ENCODE measurements around the gene VMP1.

VMP1 gene

DNA sequence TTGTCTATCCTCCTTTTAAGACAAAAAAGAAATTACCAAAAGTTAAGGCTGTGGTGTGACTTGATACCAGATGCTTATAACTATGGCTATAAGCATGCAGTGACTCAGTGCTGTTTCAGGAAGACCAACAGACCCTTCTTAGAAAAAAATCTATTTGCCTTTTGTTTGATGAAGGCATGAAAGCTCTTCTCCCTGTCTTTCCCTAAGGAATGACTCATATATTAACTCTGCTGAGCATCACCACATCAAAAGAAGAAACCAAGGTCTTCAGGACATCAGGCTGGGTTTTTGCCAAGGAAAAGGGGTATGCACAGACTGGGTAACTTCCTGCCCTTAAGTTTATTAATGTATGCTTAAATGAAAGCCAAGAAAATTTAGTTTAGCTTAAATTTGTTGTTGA lies 47.1 kb downstream of the VMP1 start:
- H3K27ac ChIP-seq (ENCODE audit: extremely low read depth, low read depth, low read length): peak overlapping the region; percentile 28; the same call in 1 of the 2 replicates
- H3K9me3 ChIP-seq (ENCODE audit: control insufficient read depth, insufficient read depth, low read depth, low read length): no peaks in the 10 kb centered on the region
- POLR2A ChIA-PET: interaction anchor here (0.6 to 3.3 kb wide), 14 partner anchors 25 to 139 kb away, joined by 3 to 50 read pairs (median 10); partner anchors contain the start of genes CLTC, RPS6KB1 and TUBD1
- peaks cover 19% of the 10 kb centered on the region for H3K4me1 ChIP-seq (ENCODE audit: control insufficient read depth, insufficient read depth, low read length)
- no peak overlapping the region for H3K4me3 ChIP-seq (ENCODE audit: low read depth, low read length)
- H3K36me3 ChIP-seq (ENCODE audit: control insufficient read depth in 2 of 2, insufficient read depth in 1 of 2, low read length in 2 of 2): peaks cover 7 to 10% of the 10 kb centered on the region in 2 experiments; a peak in 2 of 3 replicates
- CTCF ChIA-PET: interaction anchor here (0.6 to 6.0 kb wide), 29 partner anchors 9 to 313 kb away, joined by 3 to 73 read pairs (median 5); partner anchors contain the start of genes PTRH2 and VMP1
- TF ChIP-seq ZNF701 (tag by site-specific recombination; IDR thresholded peaks at IDR 0.05): no peak
- TF ChIP-seq ZSCAN23 (tag by site-specific recombination; IDR thresholded peaks at IDR 0.05): no peak
- no peak for TF ChIP-seq ZNF610 (tag by site-specific recombination; IDR thresholded peaks at IDR 0.05; ENCODE audit: borderline replicate concordance)
- TF ChIP-seq, protein P1, sequence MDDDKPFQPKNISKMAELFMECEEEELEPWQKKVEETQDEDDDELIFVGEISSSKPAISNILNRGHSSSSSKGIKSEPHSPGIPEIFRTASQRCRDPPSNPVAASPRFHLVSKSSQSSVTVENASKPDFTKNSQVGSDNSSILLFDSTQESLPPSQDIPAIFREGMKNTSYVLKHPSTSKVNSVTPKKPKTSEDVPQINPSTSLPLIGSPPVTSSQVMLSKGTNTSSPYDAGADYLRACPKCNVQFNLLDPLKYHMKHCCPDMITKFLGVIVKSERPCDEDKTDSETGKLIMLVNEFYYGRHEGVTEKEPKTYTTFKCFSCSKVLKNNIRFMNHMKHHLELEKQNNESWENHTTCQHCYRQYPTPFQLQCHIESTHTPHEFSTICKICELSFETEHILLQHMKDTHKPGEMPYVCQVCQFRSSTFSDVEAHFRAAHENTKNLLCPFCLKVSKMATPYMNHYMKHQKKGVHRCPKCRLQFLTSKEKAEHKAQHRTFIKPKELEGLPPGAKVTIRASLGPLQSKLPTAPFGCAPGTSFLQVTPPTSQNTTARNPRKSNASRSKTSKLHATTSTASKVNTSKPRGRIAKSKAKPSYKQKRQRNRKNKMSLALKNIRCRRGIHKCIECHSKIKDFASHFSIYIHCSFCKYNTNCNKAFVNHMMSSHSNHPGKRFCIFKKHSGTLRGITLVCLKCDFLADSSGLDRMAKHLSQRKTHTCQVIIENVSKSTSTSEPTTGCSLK (tag by site-specific recombination; IDR thresholded peaks at IDR 0.05): no peak
- TF ChIP-seq SP2 (tag by site-specific recombination; IDR thresholded peaks at IDR 0.05): no peak
- TF ChIP-seq ZNF121 (tag by site-specific recombination; IDR thresholded peaks at IDR 0.05): no peak
- TF ChIP-seq RBAK (tag by site-specific recombination; IDR thresholded peaks at IDR 0.05): no peak
- TF ChIP-seq, protein P2, sequence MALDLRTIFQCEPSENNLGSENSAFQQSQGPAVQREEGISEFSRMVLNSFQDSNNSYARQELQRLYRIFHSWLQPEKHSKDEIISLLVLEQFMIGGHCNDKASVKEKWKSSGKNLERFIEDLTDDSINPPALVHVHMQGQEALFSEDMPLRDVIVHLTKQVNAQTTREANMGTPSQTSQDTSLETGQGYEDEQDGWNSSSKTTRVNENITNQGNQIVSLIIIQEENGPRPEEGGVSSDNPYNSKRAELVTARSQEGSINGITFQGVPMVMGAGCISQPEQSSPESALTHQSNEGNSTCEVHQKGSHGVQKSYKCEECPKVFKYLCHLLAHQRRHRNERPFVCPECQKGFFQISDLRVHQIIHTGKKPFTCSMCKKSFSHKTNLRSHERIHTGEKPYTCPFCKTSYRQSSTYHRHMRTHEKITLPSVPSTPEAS (tag by site-specific recombination; IDR thresholded peaks at IDR 0.05): no peak
- 0 out of 2 replicates have a peak, but pooled peaks have one; percentile 9 for TF ChIP-seq PRDM1 (tag by site-specific recombination; IDR thresholded peaks at IDR 0.05)
- 0 out of 2 replicates have a peak, but pooled peaks have one; percentile 8 for TF ChIP-seq ZNF184 (tag by site-specific recombination; IDR thresholded peaks at IDR 0.05)
- TF ChIP-seq ZNF521 (tag by site-specific recombination; IDR thresholded peaks at IDR 0.05): no peak
- TF ChIP-seq ZNF366 (tag by site-specific recombination; conservative IDR thresholded peaks at IDR 0.05): 0 out of 2 replicates have a peak, but pooled peaks have one; percentile 14
- TF ChIP-seq, protein P3, sequence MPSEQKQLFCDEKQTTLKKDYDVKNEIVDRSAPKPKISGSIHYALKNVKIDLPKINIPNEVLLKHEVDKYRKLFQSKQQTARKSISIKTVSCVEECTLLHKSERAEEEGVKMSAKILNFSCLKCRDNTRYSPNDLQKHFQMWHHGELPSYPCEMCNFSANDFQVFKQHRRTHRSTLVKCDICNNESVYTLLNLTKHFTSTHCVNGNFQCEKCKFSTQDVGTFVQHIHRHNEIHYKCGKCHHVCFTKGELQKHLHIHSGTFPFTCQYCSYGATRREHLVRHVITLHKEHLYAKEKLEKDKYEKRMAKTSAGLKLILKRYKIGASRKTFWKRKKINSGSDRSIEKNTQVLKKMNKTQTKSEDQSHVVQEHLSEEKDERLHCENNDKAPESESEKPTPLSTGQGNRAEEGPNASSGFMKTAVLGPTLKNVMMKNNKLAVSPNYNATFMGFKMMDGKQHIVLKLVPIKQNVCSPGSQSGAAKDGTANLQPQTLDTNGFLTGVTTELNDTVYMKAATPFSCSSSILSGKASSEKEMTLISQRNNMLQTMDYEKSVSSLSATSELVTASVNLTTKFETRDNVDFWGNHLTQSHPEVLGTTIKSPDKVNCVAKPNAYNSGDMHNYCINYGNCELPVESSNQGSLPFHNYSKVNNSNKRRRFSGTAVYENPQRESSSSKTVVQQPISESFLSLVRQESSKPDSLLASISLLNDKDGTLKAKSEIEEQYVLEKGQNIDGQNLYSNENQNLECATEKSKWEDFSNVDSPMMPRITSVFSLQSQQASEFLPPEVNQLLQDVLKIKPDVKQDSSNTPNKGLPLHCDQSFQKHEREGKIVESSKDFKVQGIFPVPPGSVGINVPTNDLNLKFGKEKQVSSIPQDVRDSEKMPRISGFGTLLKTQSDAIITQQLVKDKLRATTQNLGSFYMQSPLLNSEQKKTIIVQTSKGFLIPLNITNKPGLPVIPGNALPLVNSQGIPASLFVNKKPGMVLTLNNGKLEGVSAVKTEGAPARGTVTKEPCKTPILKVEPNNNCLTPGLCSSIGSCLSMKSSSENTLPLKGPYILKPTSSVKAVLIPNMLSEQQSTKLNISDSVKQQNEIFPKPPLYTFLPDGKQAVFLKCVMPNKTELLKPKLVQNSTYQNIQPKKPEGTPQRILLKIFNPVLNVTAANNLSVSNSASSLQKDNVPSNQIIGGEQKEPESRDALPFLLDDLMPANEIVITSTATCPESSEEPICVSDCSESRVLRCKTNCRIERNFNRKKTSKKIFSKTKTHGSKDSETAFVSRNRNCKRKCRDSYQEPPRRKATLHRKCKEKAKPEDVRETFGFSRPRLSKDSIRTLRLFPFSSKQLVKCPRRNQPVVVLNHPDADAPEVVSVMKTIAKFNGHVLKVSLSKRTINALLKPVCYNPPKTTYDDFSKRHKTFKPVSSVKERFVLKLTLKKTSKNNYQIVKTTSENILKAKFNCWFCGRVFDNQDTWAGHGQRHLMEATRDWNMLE (tag by site-specific recombination; conservative IDR thresholded peaks at IDR 0.05; ENCODE audit: low read depth): no peak
- peak; percentile 32; the same call in 1 of the 2 replicates for TF ChIP-seq ZBTB17 (tag by site-specific recombination; IDR thresholded peaks at IDR 0.05)
- no peak for TF ChIP-seq SCRT2 (tag by site-specific recombination; IDR thresholded peaks at IDR 0.05)
- TF ChIP-seq SP7 (tag by site-specific recombination; IDR thresholded peaks at IDR 0.05): no peak; the same call in 1 of the 2 replicates
- TF ChIP-seq ZNF600 (tag by site-specific recombination; IDR thresholded peaks at IDR 0.05): no peak
- TF ChIP-seq ZNF112 (tag by site-specific recombination; IDR thresholded peaks at IDR 0.05): no peak
- TF ChIP-seq, protein P4, sequence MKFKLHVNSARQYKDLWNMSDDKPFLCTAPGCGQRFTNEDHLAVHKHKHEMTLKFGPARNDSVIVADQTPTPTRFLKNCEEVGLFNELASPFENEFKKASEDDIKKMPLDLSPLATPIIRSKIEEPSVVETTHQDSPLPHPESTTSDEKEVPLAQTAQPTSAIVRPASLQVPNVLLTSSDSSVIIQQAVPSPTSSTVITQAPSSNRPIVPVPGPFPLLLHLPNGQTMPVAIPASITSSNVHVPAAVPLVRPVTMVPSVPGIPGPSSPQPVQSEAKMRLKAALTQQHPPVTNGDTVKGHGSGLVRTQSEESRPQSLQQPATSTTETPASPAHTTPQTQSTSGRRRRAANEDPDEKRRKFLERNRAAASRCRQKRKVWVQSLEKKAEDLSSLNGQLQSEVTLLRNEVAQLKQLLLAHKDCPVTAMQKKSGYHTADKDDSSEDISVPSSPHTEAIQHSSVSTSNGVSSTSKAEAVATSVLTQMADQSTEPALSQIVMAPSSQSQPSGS (tag by site-specific recombination; IDR thresholded peaks at IDR 0.05; ENCODE audit: low read depth): no peak
- TF ChIP-seq ZNF114 (tag by site-specific recombination; IDR thresholded peaks at IDR 0.05): no peak
- TF ChIP-seq, protein P5, sequence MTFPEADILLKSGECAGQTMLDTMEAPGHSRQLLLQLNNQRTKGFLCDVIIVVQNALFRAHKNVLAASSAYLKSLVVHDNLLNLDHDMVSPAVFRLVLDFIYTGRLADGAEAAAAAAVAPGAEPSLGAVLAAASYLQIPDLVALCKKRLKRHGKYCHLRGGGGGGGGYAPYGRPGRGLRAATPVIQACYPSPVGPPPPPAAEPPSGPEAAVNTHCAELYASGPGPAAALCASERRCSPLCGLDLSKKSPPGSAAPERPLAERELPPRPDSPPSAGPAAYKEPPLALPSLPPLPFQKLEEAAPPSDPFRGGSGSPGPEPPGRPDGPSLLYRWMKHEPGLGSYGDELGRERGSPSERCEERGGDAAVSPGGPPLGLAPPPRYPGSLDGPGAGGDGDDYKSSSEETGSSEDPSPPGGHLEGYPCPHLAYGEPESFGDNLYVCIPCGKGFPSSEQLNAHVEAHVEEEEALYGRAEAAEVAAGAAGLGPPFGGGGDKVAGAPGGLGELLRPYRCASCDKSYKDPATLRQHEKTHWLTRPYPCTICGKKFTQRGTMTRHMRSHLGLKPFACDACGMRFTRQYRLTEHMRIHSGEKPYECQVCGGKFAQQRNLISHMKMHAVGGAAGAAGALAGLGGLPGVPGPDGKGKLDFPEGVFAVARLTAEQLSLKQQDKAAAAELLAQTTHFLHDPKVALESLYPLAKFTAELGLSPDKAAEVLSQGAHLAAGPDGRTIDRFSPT (tag by site-specific recombination; IDR thresholded peaks at IDR 0.05): peak; percentile 39; the same call in 1 of the 2 replicates
- no peak for TF ChIP-seq ZNF146 (tag by site-specific recombination; IDR thresholded peaks at IDR 0.05)
- no peak for TF ChIP-seq ZNF302 (tag by site-specific recombination; IDR thresholded peaks at IDR 0.05; ENCODE audit: low read depth)
- 0 out of 2 replicates have a peak, but pooled peaks have one; percentile 34 for TF ChIP-seq FEZF1 (tag by site-specific recombination; IDR thresholded peaks at IDR 0.05)
- no peak for TF ChIP-seq HOXA7 (CRISPR knock-in tag; IDR thresholded peaks at IDR 0.05; ENCODE audit: borderline replicate concordance)
- TF ChIP-seq ZNF426 (tag by site-specific recombination; IDR thresholded peaks at IDR 0.05): no peak
- TF ChIP-seq ZNF169 (tag by site-specific recombination; IDR thresholded peaks at IDR 0.05): no peak
- TF ChIP-seq ZSCAN30 (tag by site-specific recombination; IDR thresholded peaks at IDR 0.05): no peak
